ENCODE data around the gene TSPAN19. TPM values are rescaled to one million over a fixed set of nuclear protein-coding genes. Genes with fewer than 3 reads are reported as not detected.

TSPAN19 gene
- total and polyA plus RNA-seq, 8 donors: 0.43 to 5.4 (median 1.5) TPM; not detected in 1

DNA sequence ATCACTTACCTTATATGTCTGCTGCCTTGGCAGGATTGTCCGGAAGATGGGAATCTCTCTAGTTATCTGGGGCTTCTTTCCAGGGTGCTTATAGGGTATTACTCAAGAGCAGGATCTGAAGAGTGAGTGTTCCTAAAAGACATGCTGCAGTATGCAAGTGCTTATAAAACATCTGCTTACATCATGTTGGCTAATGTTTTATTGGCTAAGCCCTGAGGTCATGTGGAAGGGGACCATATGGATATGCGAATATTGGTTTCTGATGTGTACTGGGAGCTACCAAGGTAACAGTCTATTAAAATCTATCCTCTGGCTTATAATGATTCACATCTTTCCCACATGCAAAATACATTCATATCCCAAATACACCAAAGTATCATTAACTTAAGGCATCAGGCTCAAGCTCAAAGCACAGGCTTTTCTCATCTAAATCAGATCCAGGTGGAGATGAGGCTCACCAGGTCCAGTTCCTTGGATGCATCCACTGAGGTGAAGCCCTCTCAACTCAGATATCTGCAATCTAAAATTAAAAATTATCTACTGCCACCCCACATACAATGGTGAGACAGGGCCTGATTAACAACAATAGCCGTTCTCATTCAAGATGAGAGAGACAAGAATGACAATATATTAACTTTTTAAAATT is 29.9 kb upstream of the TSPAN19 start:
- Histone ChIP-seq H3K27ac (no peak overlapping the region), H3K9me3 (no peaks in the 10 kb centered on the region), H3K36me3 (no peaks in the 10 kb centered on the region), H3K4me1 (no peaks in the 10 kb centered on the region), H3K4me3 (no peak overlapping the region), H3K27me3 (no peaks in the 10 kb centered on the region)
- DNase-seq: no peak
- intact Hi-C loops (cut with DNase I): no loop called here
- ATAC-seq: no peak
- TF ChIP-seq, protein P1, sequence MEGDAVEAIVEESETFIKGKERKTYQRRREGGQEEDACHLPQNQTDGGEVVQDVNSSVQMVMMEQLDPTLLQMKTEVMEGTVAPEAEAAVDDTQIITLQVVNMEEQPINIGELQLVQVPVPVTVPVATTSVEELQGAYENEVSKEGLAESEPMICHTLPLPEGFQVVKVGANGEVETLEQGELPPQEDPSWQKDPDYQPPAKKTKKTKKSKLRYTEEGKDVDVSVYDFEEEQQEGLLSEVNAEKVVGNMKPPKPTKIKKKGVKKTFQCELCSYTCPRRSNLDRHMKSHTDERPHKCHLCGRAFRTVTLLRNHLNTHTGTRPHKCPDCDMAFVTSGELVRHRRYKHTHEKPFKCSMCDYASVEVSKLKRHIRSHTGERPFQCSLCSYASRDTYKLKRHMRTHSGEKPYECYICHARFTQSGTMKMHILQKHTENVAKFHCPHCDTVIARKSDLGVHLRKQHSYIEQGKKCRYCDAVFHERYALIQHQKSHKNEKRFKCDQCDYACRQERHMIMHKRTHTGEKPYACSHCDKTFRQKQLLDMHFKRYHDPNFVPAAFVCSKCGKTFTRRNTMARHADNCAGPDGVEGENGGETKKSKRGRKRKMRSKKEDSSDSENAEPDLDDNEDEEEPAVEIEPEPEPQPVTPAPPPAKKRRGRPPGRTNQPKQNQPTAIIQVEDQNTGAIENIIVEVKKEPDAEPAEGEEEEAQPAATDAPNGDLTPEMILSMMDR (IDR thresholded peaks at IDR 0.05): no peak

DNA sequence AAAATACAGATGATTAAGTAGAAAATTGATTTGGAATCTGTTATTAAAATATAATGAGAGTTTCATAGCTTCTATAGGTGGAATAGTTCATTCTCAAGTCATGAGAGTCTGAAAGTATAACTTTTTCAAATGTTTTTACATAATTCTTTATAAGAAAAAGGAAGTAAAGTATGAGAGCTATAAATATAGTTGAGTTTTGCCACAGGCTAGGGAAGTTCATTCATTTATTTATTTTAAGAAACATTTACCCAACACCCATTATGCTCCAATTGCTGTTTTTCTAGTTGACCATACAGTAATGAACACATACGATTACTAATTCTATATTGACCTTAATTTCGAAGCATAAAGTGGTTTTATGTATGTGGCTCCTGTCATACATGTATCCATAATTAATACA is 24.8 kb upstream of the TSPAN19 start:
- Histone ChIP-seq H3K4me3 (no peak overlapping the region), H3K27ac (no peak overlapping the region), H3K9me3 (no peaks in the 10 kb centered on the region), H3K36me3 (no peaks in the 10 kb centered on the region), H3K27me3 (no peaks in the 10 kb centered on the region), H3K4me1 (no peaks in the 10 kb centered on the region)
- ATAC-seq: no peak
- DNase-seq: no peak
- TF ChIP-seq, protein P1 (IDR thresholded peaks at IDR 0.05): no peak
- intact Hi-C loops (cut with DNase I): no loop called here

DNA sequence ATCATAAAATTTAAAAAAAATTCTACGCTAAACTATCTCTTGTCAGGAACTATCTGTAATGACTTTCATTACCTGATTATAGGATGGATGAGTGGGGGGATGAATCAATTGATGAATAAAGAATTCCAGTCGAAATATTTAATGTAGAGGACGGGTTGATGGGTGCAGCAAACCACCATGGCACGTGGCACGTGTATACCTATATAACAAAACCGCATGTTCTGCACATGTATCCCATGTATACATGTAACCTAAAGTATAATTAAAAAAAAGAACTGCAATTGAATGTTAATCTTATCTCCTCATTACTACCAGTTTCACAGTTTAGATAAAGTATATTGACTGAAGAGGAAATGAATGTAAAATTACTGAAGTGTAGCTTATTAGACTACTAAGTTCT is 23.5 kb upstream of the TSPAN19 start:
- TF ChIP-seq, protein P1 (IDR thresholded peaks at IDR 0.05): no peak
- H3K27ac ChIP-seq: no peak overlapping the region
- ATAC-seq: no peak
- H3K36me3 ChIP-seq: no peaks in the 10 kb centered on the region
- intact Hi-C loops (cut with DNase I): no loop called here
- no peak overlapping the region for H3K4me3 ChIP-seq
- no peaks in the 10 kb centered on the region for H3K27me3 ChIP-seq
- no peaks in the 10 kb centered on the region for H3K4me1 ChIP-seq
- no peaks in the 10 kb centered on the region for H3K9me3 ChIP-seq
- DNase-seq: no peak

DNA sequence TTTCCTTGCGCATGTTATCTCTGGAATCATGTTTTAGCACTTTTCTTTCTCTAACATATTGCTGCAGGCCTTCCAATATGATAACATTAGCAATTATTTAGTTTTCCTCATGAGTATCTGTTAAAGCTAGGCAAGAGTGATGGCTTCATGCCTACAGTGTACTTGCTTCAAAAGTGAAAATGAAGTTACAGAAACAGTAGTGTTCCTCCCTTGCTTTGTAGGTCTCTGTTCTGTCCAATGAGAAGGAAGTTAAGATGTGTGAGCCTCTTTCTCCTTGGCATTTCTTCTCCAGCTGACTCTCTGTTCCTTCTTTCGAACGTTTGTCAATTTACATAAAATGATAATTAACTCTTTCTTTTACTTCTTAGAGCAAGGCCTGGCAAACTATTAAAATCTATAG is 22.3 kb upstream of the TSPAN19 start:
- intact Hi-C loops (cut with DNase I): no loop called here
- H3K36me3 ChIP-seq: no peaks in the 10 kb centered on the region
- no peaks in the 10 kb centered on the region for H3K4me1 ChIP-seq
- no peak overlapping the region for H3K27ac ChIP-seq
- no peaks in the 10 kb centered on the region for H3K27me3 ChIP-seq
- H3K9me3 ChIP-seq: no peaks in the 10 kb centered on the region
- ATAC-seq (no peak), DNase-seq (no peak)
- no peak overlapping the region for H3K4me3 ChIP-seq
- TF ChIP-seq, protein P1 (IDR thresholded peaks at IDR 0.05): no peak

DNA sequence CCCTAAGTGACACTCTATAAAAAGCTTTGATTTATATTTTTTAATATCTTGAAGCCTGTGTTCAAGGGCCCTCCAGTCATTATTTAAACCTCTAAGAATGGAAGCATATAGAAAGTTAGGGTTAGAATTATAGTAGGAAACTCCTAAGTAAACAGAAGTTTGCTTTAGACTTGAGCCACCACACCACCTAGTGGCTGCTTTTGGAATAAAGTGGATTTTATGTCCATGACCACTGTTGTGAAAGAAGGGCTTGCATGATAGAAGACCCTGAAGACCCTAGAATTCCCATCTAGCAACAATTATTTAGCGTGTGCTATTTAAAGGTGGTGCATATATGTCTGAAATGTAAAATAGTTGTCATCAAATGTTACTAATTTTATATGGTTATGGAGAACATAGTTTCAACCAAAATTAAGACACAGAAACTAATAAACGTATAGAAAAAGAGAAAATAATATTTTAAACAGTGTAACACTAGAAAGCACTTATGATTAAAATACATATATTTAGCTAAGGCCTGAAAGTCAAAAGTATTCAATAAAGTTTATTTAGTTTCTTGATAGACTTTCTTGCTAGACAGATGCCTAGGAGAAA is 21.4 kb upstream of the TSPAN19 start:
- no peak overlapping the region for H3K4me3 ChIP-seq
- H3K27ac ChIP-seq: no peak overlapping the region
- no peaks in the 10 kb centered on the region for H3K36me3 ChIP-seq
- intact Hi-C loops (cut with DNase I): no loop called here
- TF ChIP-seq, protein P1 (IDR thresholded peaks at IDR 0.05): peak; percentile 56 to 70
- H3K9me3 ChIP-seq: no peaks in the 10 kb centered on the region
- ATAC-seq (peak; percentile 66), DNase-seq (peak in 2 of 4 donors; percentile 18 to 50)
- H3K27me3 ChIP-seq: no peaks in the 10 kb centered on the region
- H3K4me1 ChIP-seq: no peaks in the 10 kb centered on the region

All from left lung (tissue), 10 donors.